HepG2 (cell line): ENCODE measurements around the gene TNPO3. TPM values are rescaled to one million over a fixed set of nuclear protein-coding genes. Genes with fewer than 3 reads are reported as not detected.

Source experiments
- ATF7 ChIP-seq, 2 experiments: fragments of 450-650 bp in 1 of 2; sonication (generic) in 1 of 2; formaldehyde crosslinking in 1 of 2; IDR thresholded peaks; 2 replicates each; pipeline versions ENCODE4 v1.4.0 to v1.6.1; 2016 to 2020; ENCODE audit warnings: antibody characterized with exemption in 1 of 2, mild to moderate bottlenecking in 1 of 2, missing genetic modification reagents in 1 of 2
- DR1 ChIP-seq: sonication (generic); formaldehyde crosslinking; IDR thresholded peaks from 2 replicates; pipeline ENCODE4 v1.8.0; 2021; ENCODE audit warnings: mild to moderate bottlenecking, missing genetic modification reagents, inconsistent platforms
- E2F5 ChIP-seq: sonication (generic); formaldehyde crosslinking; conservative IDR thresholded peaks from 2 replicates; pipeline ENCODE4 v1.4.0; 2020; ENCODE audit warnings: missing genetic modification reagents
- GTF3A ChIP-seq: sonication (generic); formaldehyde crosslinking; conservative IDR thresholded peaks from 2 replicates; pipeline ENCODE4 v1.4.0; 2020; ENCODE audit warnings: mild to moderate bottlenecking, missing genetic modification reagents
- HNRNPH1 ChIP-seq: fragments of 200-400 bp; formaldehyde crosslinking; optimal IDR thresholded peaks from 2 replicates; pipeline ENCODE3; 2017; ENCODE audit warnings: mild to moderate bottlenecking, low read depth, low read length
- HNRNPUL1 ChIP-seq: fragments of 200-400 bp; formaldehyde crosslinking; IDR thresholded peaks from 2 replicates; pipeline ENCODE4 v1.6.1; 2017; ENCODE audit warnings: low read depth, mild to moderate bottlenecking, low read length, moderate library complexity
- MXI1 ChIP-seq: IDR thresholded peaks from 3 replicates; pipeline ENCODE4 v1.6.1; 2012; ENCODE audit warnings: low read depth, low read length, inconsistent platforms, borderline replicate concordance
- PAWR ChIP-seq: sonication (generic); formaldehyde crosslinking; IDR thresholded peaks from 2 replicates; pipeline ENCODE4 v1.4.0; 2020; ENCODE audit warnings: missing genetic modification reagents, mild to moderate bottlenecking, borderline replicate concordance
- RARG ChIP-seq: sonication (generic); formaldehyde crosslinking; IDR thresholded peaks from 2 replicates; pipeline ENCODE4 v1.4.0; 2020; ENCODE audit warnings: low read depth, mild to moderate bottlenecking, missing genetic modification reagents
- RFXANK ChIP-seq: IDR thresholded peaks from 2 replicates; pipeline ENCODE4 v1.6.1; 2016
- RXRA ChIP-seq: sonication (generic); formaldehyde crosslinking; IDR thresholded peaks from 2 replicates; pipeline ENCODE4 v1.5.1; 2020; ENCODE audit warnings: missing genetic modification reagents
- SRSF9 ChIP-seq: fragments of 200-400 bp; formaldehyde crosslinking; IDR thresholded peaks from 2 replicates; pipeline ENCODE4 v1.6.1; 2018; ENCODE audit warnings: borderline replicate concordance, mild to moderate bottlenecking, low read depth, low read length; ENCODE audit not compliant: insufficient read depth, poor library complexity, severe bottlenecking
- SSRP1 ChIP-seq: IDR thresholded peaks from 2 replicates; pipeline ENCODE4 v1.6.1; 2016; ENCODE audit warnings: control low read depth
- THAP9 ChIP-seq: sonication (generic); formaldehyde crosslinking; IDR thresholded peaks from 2 replicates; pipeline ENCODE4; 2020; ENCODE audit warnings: missing genetic modification reagents, mild to moderate bottlenecking, borderline replicate concordance
- ZNF292 ChIP-seq: sonication (generic); formaldehyde crosslinking; IDR thresholded peaks from 2 replicates; pipeline ENCODE4 v1.8.1; 2022; ENCODE audit warnings: mild to moderate bottlenecking, low read depth, missing genetic modification reagents, borderline replicate concordance
- ZNF543 ChIP-seq: sonication (generic); formaldehyde crosslinking; IDR thresholded peaks from 2 replicates; pipeline ENCODE4 v1.4.0; 2020; ENCODE audit warnings: mild to moderate bottlenecking, missing genetic modification reagents
- ZNF546 ChIP-seq: sonication (generic); formaldehyde crosslinking; conservative IDR thresholded peaks from 2 replicates; pipeline ENCODE4 v1.8.1; 2023; ENCODE audit warnings: mild to moderate bottlenecking, missing genetic modification reagents
- ZNF557 ChIP-seq: sonication (generic); formaldehyde crosslinking; IDR thresholded peaks from 2 replicates; pipeline ENCODE4 v1.4.0; 2020; ENCODE audit warnings: missing genetic modification reagents
- ZNF7 ChIP-seq: IDR thresholded peaks from 2 replicates; pipeline ENCODE4 v1.6.1; 2016; ENCODE audit warnings: missing biosample characterization, missing genetic modification reagents
- ZNF770 ChIP-seq: sonication (generic); formaldehyde crosslinking; IDR thresholded peaks from 2 replicates; pipeline ENCODE4 v1.5.0; 2020; ENCODE audit warnings: mild to moderate bottlenecking, missing genetic modification reagents
- ZNF772 ChIP-seq: sonication (generic); formaldehyde crosslinking; IDR thresholded peaks from 2 replicates; pipeline ENCODE4 v1.5.0; 2020; ENCODE audit warnings: mild to moderate bottlenecking, missing genetic modification reagents
- ZNF780A ChIP-seq: sonication (generic); formaldehyde crosslinking; IDR thresholded peaks from 2 replicates; pipeline ENCODE4 v1.8.0; 2022; ENCODE audit warnings: mild to moderate bottlenecking, missing genetic modification reagents, moderate library complexity
- ZNF788 ChIP-seq: sonication (generic); formaldehyde crosslinking; IDR thresholded peaks from 2 replicates; pipeline ENCODE4 v1.5.0; 2020; ENCODE audit warnings: mild to moderate bottlenecking, missing genetic modification reagents, borderline replicate concordance
- ZNF883 ChIP-seq: sonication (generic); formaldehyde crosslinking; IDR thresholded peaks from 2 replicates; pipeline ENCODE4 v1.5.1; 2020; ENCODE audit warnings: mild to moderate bottlenecking, missing genetic modification reagents; ENCODE audit errors: not compliant biosample characterization
- polyA plus RNA-seq, 8 experiments: library from polyadenylated mRNA; depleted of rRNA in 3 of 8; stranded (reverse) in 7 of 8; unstranded in 1 of 8; fragments of >200 nt; fragmentation: Illumina TruSeq in 4 of 8; extraction: Trizol in 4 of 8; gene quantifications; 2 replicates each; pipeline versions ENCODE4 v1.2.1 to v1.2.3, GENCODE V29; 2011 to 2016; ENCODE audit warnings: low read depth in 4 of 8, missing spikeins in 1 of 8, mixed read lengths in 1 of 8; ENCODE audit not compliant: insufficient read depth in 1 of 8
- total RNA-seq, 5 experiments: library from RNA; depleted of rRNA; stranded (reverse); fragments of >200 nt; fragmentation: Illumina TruSeq; extraction: Trizol; gene quantifications; 2 replicates each; pipeline ENCODE4 v1.2.3, GENCODE V29; 2016; ENCODE audit warnings: low read depth in 1 of 5

The TNPO3 gene
- total and polyA plus RNA-seq, 2 of the 13 experiments (the other 11 are each of a cell fraction or from before 2014, with no cell fraction given) = 23.8 to 44.6 TPM

- TF ChIP-seq THAP9 (CRISPR knock-in tag) (peak; percentile 97), ZNF772 (peak; percentile 52; the same call in 1 of the 2 replicates), PAWR (CRISPR knock-in tag) (no peak), MXI1 (peak; percentile 60; the same call in 1 of the 3 replicates), ZNF546 (0 out of 2 replicates have a peak, but pooled peaks have one; percentile 56), RFXANK (no peak), E2F5 (CRISPR knock-in tag) (peak; percentile 65; the same call in 1 of the 2 replicates), ZNF770 (peak; percentile 53), HNRNPUL1 (no peak), ZNF780A (CRISPR knock-in tag) (peak; percentile 54; the same call in 1 of the 2 replicates), ZNF557 (CRISPR knock-in tag) (0 out of 2 replicates have a peak, but pooled peaks have one; percentile 55), GTF3A (peak; percentile 82; the same call in 1 of the 2 replicates), ZNF788 (CRISPR knock-in tag) (peak; percentile 68; the same call in 1 of the 2 replicates), SSRP1 (no peak), ZNF292 (CRISPR knock-in tag) (peak; percentile 66; the same call in 1 of the 2 replicates), ZNF543 (CRISPR knock-in tag) (0 out of 2 replicates have a peak, but pooled peaks have one; percentile 40), RARG (CRISPR knock-in tag) (0 out of 2 replicates have a peak, but pooled peaks have one; percentile 43), ATF7 (IDR thresholded peaks at IDR 0.05) (no peak), ATF7 (CRISPR knock-in tag; IDR thresholded peaks at IDR 0.05) (no peak), HNRNPH1 (no peak), RXRA (CRISPR knock-in tag) (peak; percentile 98), ZNF7 (no peak), ZNF883 (CRISPR knock-in tag) (no peak), DR1 (CRISPR knock-in tag) (peak; percentile 61), SRSF9 (no peak)
These were observed at the start of gene TNPO3 (continued) for GRCh38 chr7:129054438-129055293.
